Measurements from ENCODE around the gene TUBA4A. TPM values are rescaled to one million over a fixed set of nuclear protein-coding genes. Genes with fewer than 3 reads are reported as not detected.
A peak's percentile ranks its signal among the peaks of the same experiment; 100 is the strongest.

Gene TUBA4A
- total RNA-seq, 1 donor from 2014 or later = 78.7 TPM

DNA sequence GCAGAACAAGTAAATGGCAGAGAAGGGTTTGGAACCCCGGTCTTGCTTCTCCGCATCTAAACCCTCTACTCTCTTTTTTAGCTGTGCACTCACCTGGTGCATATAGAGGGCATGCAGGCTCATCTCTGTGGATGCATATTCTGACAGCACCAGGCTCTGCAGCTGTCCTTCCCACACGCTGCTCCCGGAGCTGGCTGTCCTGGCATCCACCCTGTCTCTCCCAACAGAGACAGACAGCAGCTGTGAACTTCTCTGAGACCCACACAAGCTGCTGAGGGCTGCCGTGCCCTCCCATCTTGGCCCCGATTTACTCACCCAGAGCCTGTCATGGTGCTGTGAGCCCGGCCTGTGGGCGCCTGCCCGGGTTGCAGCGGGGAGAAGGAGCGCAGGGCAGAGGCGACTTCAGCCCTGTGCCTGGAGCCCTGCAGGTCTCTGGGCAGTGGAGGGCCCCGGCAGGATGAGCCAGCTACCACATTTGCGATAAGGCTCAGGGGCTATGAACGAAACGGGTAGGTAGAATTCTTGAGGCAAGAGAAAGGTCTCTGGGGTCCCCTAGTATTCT is 31.7 kb downstream of the TUBA4A start:
- DNase-seq (ENCODE audit: low read depth) = no peak
- H3K27me3 ChIP-seq (ENCODE audit: control insufficient read depth, insufficient read depth, low read length) = no peaks in the 10 kb centered on the region
- no peak overlapping the region for H3K4me3 ChIP-seq (ENCODE audit: low read depth, low read length)
- TF ChIP-seq, protein P1, sequence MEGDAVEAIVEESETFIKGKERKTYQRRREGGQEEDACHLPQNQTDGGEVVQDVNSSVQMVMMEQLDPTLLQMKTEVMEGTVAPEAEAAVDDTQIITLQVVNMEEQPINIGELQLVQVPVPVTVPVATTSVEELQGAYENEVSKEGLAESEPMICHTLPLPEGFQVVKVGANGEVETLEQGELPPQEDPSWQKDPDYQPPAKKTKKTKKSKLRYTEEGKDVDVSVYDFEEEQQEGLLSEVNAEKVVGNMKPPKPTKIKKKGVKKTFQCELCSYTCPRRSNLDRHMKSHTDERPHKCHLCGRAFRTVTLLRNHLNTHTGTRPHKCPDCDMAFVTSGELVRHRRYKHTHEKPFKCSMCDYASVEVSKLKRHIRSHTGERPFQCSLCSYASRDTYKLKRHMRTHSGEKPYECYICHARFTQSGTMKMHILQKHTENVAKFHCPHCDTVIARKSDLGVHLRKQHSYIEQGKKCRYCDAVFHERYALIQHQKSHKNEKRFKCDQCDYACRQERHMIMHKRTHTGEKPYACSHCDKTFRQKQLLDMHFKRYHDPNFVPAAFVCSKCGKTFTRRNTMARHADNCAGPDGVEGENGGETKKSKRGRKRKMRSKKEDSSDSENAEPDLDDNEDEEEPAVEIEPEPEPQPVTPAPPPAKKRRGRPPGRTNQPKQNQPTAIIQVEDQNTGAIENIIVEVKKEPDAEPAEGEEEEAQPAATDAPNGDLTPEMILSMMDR (IDR thresholded peaks at IDR 0.05; ENCODE audit: insufficient read depth, low read length, poor library complexity, severe bottlenecking) = no peak
- H3K36me3 ChIP-seq (ENCODE audit: control insufficient read depth, insufficient read depth, low read length) = no peaks in the 10 kb centered on the region

DNA sequence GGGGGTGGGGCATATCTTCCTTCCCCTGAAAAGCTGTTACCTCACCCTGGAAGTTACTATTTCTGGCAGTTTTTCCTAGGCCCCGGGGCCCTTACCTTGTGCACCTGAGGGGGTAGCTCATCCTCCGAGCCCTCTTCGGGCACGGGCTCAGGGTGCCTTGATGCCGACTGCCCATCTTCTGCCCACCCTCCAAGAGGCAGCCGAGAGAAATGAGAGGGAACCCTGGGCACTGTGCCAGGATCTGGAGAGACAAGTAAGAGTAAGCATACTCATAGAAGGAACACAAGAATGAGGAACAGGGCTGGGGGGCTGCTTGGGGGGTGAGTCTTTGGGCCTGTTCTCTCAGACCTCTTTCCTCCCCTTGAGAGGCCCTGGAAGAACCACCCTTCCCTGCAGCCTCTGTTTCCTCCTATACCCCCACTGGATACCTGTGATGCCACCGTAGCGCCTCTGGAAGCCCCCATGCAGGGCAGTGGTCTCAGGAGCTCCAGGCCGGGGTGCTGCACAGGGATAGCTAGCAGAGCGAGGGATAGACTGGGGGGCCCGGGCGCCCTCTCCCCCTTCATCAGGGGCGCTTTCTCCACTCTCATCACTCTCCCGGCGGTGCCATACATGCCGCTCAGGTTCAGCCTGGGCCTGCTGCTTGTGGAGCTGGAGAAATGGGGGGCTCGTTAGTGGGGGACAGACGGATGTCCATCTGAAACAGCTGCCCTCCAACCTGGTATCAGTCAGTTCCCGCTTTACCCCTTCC is 32.9 kb downstream of the TUBA4A start:
- DNase-seq (ENCODE audit: low read depth) = no peak
- Histone ChIP-seq H3K36me3 (ENCODE audit: control insufficient read depth, insufficient read depth, low read length) (no peaks in the 10 kb centered on the region), H3K27me3 (ENCODE audit: control insufficient read depth, insufficient read depth, low read length) (no peaks in the 10 kb centered on the region), H3K4me3 (ENCODE audit: low read depth, low read length) (no peak overlapping the region)
- TF ChIP-seq, protein P1 (IDR thresholded peaks at IDR 0.05; ENCODE audit: insufficient read depth, low read length, poor library complexity, severe bottlenecking) = no peak

DNA sequence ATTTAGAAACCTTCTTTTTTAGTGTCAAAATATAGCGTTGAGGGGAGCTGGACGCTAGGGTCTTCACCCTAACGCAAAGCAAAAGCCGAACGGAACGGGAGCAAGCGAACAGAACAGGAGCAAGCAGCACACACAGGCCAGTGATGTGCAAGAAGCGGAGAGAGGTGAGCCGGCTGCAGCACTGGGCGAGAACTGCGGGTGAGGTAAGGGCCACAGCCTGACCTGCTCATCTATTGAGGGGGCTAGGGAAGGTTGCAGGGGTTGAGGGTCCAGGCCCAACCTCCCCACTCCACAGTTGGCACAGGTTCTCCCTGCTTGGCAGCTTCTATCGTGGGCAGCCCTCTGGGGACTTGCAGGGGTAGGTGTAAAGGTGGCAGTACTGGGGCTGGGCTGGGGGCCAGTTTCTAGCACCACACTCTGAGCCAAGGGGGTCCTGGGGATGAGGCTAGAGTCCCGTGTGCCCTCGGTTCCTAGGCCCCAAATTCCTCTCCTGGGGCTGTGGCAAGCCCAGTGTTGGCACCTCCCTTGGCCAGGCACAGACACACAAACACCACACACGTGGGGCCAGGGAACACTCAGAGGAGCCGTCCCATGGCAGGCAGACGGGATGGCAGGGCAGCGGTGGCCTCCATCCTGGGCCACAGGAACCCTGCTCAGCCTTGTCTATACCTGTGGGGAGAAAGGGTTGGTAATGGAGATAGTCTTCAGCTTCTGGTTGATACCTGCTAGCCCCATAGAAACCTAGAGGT is 33.8 kb downstream of the TUBA4A start:
- Histone ChIP-seq H3K27me3 (ENCODE audit: control insufficient read depth, insufficient read depth, low read length) (no peaks in the 10 kb centered on the region), H3K36me3 (ENCODE audit: control insufficient read depth, insufficient read depth, low read length) (no peaks in the 10 kb centered on the region), H3K4me3 (ENCODE audit: low read depth, low read length) (no peak overlapping the region)
- no peak for DNase-seq (ENCODE audit: low read depth)
- TF ChIP-seq, protein P1 (IDR thresholded peaks at IDR 0.05; ENCODE audit: insufficient read depth, low read length, poor library complexity, severe bottlenecking) = no peak

DNA sequence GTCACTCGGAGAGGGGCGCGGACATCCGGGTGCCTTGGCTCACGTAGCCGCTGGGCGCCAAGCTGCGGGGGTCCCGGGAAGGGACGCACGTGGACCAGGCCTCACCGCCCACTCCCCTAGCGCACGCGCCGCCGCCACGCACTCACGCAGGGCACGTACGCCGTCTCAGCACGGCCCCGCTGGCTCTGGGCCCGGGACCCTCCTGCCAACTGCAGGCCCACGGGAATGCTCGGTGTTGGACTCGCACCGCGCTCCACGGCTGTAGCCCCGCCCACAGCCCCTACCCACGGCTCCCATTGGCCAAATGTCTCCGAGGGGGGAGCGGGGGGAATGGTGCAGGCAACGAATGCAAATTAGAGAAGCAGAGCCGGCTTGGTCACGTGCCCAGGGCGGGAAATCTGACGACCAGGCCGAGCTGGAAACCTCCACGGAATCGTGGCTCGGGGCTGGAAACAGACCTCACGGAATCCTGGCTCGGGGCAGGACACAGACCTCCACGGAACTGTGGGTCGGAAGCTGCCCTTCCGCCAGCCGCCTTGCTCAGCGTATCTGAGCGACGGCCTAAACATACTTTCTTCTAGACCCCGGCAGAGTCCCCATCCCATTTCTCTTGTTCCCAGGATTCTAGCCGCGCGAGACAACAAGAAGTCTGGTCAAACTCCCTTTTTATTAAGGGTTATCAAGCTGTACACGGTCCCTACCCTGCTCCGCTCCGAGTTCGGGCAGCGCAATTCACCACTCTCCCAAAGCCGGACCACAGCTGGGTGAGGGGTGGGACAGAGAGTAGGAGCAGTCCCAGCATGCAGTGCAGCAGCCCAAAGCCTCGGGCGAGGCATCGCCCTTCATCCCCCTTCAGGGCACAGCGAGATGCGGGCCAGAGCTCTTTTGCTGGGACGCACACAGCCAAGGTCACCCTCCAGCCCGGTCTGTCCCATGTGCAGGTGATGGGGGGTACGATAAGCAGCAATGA is 34.7 kb downstream of the TUBA4A start, which contains the start of gene ABCB6:
Gene ABCB6, minus strand, starts transcription at position 227 of the 970 bp plus-strand sequence. CDS start 285 bp downstream, outside the sequence.
- H3K4me3 ChIP-seq (ENCODE audit: low read depth, low read length) = peak within 1 kb of the TSS; percentile 43
- DNase-seq (ENCODE audit: low read depth) = no peak

More for the DNA sequence above, 34.7 kb downstream of the TUBA4A start, which contains the start of gene ABCB6:
- Histone ChIP-seq H3K27me3 (ENCODE audit: control insufficient read depth, insufficient read depth, low read length) (no peaks in the 10 kb centered on the region), H3K36me3 (ENCODE audit: control insufficient read depth, insufficient read depth, low read length) (peaks cover 2% of the 10 kb centered on the region)
- TF ChIP-seq, protein P1 (IDR thresholded peaks at IDR 0.05; ENCODE audit: insufficient read depth, low read length, poor library complexity, severe bottlenecking) = no peak
